Ovary (tissue), 3 donors: ENCODE measurements around the gene EFNA5.

Experiments used
- EP300 ChIP-seq: sonication (generic); formaldehyde crosslinking; IDR thresholded peaks from one replicate; pipeline ENCODE4 v1.6.1; 2017; ENCODE audit warnings: antibody characterized with exemption
- TF ChIP-seq, protein P1 (sequence below), 3 donors: fragments of 450-650 bp in 2 of 3; fragments of 200-600 bp in 1 of 3; IDR thresholded peaks; one replicate each; pipeline versions ENCODE4 v1.5.1 to v1.8.0; 2016 to 2022; ENCODE audit warnings: antibody characterized with exemption in 3 of 3, mild to moderate bottlenecking in 1 of 3
- donor health status: DM: no; HTN: no; CAD: no.

DNA sequence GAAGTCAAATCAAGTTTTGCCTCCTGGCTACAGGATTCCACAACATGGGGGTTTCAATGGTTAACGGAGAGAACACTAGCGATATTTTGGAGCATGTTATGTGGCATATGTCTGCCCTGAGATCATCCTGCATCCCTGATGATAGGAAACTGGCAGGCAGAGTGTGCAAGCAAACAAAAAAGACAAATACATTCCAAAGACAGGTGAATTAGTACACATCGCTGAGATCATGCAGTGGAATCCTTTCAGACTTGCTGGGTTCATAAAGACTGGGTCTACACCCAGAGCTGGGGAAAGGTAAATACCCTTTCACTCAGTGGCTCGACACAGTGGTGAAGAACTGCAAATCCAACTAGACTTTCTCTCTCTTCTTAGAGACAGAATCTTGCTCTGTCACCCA, 286.5 kb downstream of the EFNA5 start:
- TF ChIP-seq, protein P1, sequence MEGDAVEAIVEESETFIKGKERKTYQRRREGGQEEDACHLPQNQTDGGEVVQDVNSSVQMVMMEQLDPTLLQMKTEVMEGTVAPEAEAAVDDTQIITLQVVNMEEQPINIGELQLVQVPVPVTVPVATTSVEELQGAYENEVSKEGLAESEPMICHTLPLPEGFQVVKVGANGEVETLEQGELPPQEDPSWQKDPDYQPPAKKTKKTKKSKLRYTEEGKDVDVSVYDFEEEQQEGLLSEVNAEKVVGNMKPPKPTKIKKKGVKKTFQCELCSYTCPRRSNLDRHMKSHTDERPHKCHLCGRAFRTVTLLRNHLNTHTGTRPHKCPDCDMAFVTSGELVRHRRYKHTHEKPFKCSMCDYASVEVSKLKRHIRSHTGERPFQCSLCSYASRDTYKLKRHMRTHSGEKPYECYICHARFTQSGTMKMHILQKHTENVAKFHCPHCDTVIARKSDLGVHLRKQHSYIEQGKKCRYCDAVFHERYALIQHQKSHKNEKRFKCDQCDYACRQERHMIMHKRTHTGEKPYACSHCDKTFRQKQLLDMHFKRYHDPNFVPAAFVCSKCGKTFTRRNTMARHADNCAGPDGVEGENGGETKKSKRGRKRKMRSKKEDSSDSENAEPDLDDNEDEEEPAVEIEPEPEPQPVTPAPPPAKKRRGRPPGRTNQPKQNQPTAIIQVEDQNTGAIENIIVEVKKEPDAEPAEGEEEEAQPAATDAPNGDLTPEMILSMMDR (IDR thresholded peaks at IDR 0.05): no peak
- TF ChIP-seq EP300: no peak
